ENCODE results near the gene HNRNPLL. TPM values are rescaled to one million over a fixed set of nuclear protein-coding genes. Genes with fewer than 3 reads are reported as not detected.
A peak's percentile ranks its signal among the peaks of the same experiment; 100 is the strongest.
"Not testable (repeated sequence)": the region's sequence is repeated elsewhere in the genome, so short reads cannot be mapped to it uniquely, and the experiment has no call there.

Gene HNRNPLL
- 65.7 and 67.7 TPM in 2 replicates for total RNA-seq

DNA sequence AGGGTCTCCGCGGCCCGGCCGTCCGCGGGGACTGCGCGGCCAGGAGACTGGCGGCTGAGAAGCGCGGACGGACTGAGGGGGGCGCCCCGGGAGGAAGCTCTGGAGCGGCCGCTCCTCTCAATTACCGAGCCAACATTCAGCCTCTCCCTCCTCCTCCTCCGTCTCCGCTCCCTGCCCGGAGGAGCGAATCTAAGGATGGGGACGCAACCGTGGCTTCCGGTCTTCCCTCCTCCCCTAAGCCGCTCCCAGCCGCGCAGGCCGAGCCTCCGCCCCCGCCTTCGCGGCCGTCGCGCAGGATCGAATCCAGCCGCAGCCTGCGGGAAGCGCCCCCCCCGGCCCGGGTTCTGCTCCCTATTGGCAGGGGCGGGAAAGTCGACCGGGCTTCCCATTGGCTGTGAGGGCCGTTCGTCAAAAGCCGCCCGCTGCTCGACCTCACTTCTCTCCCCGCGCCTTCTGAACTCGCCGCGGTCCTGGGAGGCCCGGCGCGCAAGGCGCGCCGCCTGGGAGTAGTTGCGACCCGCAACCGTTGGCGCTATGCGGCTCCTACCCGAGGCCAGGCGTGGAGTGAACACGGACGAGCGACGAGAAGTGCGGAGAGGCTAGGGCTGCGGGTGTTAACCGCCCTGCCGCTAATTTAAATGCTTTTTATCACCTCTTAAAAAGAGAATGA lies at the start of gene HNRNPLL:
TSS of gene HNRNPLL (minus strand) at position 197 of the 670 bp plus-strand sequence. CDS start 302 bp downstream, outside the sequence.
- peak; percentile 95 for DNase-seq (ENCODE audit: low spot score)
- Mint-ChIP-seq H3K9me3 (no peaks in the 10 kb centered on the region), H3K4me3 (ENCODE audit: low read depth) (peak within 1 kb of the TSS; percentile 90), H3K27ac (peak within 1 kb of the TSS; percentile 91), H3K36me3 (ENCODE audit: low read depth) (peaks cover 24% of the 10 kb centered on the region), H3K4me1 (ENCODE audit: low read depth) (peaks cover 59% of the 10 kb centered on the region), H3K27me3 (ENCODE audit: low read depth) (no peaks in the 10 kb centered on the region)
- intact Hi-C loops (cut with micrococcal nuclease), result loop anchor here (1.0 kb wide), 6 partner anchors 22 to 119 kb away; no protein-coding TSS in a partner anchor

DNA sequence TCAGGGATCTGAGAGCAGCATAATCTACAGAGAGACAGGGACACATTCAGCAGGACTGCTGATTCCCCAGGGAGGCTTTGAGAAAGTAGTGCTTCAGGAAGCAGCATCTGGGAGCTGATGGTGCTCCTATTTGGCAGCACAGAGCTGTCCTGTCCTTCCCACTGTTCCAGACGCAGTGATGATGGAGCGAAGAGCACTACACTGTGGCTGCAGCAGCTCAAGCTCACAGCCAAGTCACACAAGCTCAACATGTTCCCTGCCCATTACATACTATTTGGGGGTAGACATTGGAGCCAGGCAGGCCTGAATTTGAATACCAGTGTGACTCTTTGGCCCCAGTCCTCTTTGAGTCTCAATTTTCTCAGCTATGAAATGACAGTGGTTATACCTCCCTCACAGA lies 48.0 kb upstream of the HNRNPLL start:
- Mint-ChIP-seq H3K27ac (peak overlapping the region; percentile 85), H3K4me3 (ENCODE audit: low read depth) (no peak overlapping the region), H3K9me3 (peaks cover 19% of the 10 kb centered on the region), H3K27me3 (ENCODE audit: low read depth) (no peaks in the 10 kb centered on the region), H3K36me3 (ENCODE audit: low read depth) (peaks cover 19% of the 10 kb centered on the region), H3K4me1 (ENCODE audit: low read depth) (peaks cover 64% of the 10 kb centered on the region)
- no peak for DNase-seq (ENCODE audit: low spot score)
- intact Hi-C loops (cut with micrococcal nuclease), result loop anchor here (5.0 to 10.0 kb wide), 2 partner anchors 477 to 1066 kb away; no protein-coding TSS in a partner anchor

DNA sequence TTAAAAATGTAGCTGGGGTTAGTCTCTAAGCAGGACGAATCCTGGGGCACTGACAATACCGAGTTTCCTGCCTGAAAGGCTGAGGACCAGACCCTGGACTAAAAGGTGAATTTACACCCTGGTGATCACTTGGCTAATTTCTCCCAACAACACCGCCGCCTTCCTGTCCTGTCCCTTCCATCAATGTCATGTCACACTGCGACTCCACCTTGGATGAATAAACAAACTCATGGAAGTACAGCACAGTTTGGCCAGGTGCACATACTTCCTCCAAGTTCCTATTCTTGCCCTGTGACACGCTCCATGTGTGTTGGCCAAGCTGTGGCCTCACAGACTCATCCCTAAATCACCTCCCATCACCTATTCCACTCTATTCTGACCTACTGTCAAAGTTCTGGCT lies 47.3 kb upstream of the HNRNPLL start:
- DNase-seq (ENCODE audit: low spot score), result no peak
- Mint-ChIP-seq H3K4me1 (ENCODE audit: low read depth) (peaks cover 61% of the 10 kb centered on the region), H3K4me3 (ENCODE audit: low read depth) (no peak overlapping the region), H3K36me3 (ENCODE audit: low read depth) (peaks cover 19% of the 10 kb centered on the region), H3K9me3 (peaks cover 19% of the 10 kb centered on the region), H3K27me3 (ENCODE audit: low read depth) (no peaks in the 10 kb centered on the region), H3K27ac (peak overlapping the region; percentile 85)
- intact Hi-C loops (cut with micrococcal nuclease), result loop anchor here (5.0 to 10.0 kb wide), 2 partner anchors 477 to 1065 kb away; no protein-coding TSS in a partner anchor

DNA sequence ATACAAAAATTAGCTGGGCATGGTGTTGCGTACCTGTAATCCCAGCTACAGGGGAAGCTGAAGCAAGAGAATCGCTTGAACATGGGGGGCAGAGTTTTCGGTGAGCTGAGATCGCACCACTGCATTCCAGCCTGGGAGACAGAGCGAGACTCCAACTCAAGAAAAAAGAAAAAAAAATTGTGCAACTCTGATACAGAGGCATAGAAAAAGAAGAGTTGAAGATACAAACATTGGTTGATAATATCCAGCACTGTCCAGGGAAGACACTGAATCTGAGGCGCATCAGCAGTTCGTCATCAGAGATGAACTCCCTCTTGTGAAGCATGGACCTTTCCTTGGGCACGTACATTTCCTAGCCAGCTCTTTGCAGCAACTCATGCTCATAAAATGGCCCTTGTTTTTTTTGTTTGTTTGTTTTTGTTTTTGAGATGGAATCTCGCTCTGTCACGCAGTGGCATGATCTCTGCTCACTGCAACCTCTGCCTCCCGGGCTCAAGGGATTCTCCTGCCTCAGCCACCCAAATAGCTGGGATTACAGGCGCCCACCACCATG lies 46.5 kb upstream of the HNRNPLL start:
- H3K36me3 Mint-ChIP-seq (ENCODE audit: low read depth), result peaks cover 19% of the 10 kb centered on the region
- H3K4me1 Mint-ChIP-seq (ENCODE audit: low read depth), result peaks cover 58% of the 10 kb centered on the region
- intact Hi-C loops (cut with micrococcal nuclease), result no loop called here
- H3K27me3 Mint-ChIP-seq (ENCODE audit: low read depth), result no peaks in the 10 kb centered on the region
- H3K4me3 Mint-ChIP-seq (ENCODE audit: low read depth), result no peak overlapping the region
- no peak for DNase-seq (ENCODE audit: low spot score)
- H3K27ac Mint-ChIP-seq, result no peak overlapping the region
- peaks cover 19% of the 10 kb centered on the region for H3K9me3 Mint-ChIP-seq

DNA sequence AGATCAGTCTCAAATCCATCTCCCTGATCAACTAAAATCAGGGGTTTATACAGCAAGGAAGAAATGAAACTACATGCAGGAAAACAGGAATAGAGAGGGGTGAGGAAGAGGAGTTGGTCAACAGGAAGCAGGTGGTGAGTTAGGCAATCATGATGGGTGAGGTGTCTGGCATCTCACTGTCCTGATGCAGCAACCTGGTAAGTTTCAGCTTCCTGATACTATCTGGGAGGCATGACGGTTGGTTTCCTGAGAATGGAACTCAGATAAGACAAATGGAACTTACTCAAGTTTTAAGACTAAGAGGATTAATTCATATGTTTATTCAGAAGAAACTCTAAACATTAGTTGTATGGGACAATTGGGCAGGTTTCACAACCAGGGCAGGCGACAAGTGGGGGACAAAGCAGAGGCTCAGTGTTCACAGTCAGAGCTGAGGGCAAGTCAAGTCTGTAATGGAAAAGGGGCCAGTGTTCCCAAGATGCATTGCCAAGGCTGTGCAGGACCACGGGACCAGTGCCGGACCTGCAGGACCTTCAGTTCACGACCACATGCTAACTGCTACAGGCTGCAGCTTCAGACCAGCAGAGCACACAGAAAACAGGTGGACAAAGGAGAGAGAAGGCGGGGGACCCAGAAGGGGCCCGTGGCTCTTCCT lies 45.5 kb upstream of the HNRNPLL start:
- peak overlapping the region; percentile 73 for H3K27ac Mint-ChIP-seq
- intact Hi-C loops (cut with micrococcal nuclease), result no loop called here
- H3K27me3 Mint-ChIP-seq (ENCODE audit: low read depth), result no peaks in the 10 kb centered on the region
- H3K4me3 Mint-ChIP-seq (ENCODE audit: low read depth), result peak overlapping the region; percentile 7
- H3K36me3 Mint-ChIP-seq (ENCODE audit: low read depth), result peaks cover 23% of the 10 kb centered on the region
- no peak for DNase-seq (ENCODE audit: low spot score)
- H3K4me1 Mint-ChIP-seq (ENCODE audit: low read depth), result peaks cover 54% of the 10 kb centered on the region
- peaks cover 23% of the 10 kb centered on the region for H3K9me3 Mint-ChIP-seq

DNA sequence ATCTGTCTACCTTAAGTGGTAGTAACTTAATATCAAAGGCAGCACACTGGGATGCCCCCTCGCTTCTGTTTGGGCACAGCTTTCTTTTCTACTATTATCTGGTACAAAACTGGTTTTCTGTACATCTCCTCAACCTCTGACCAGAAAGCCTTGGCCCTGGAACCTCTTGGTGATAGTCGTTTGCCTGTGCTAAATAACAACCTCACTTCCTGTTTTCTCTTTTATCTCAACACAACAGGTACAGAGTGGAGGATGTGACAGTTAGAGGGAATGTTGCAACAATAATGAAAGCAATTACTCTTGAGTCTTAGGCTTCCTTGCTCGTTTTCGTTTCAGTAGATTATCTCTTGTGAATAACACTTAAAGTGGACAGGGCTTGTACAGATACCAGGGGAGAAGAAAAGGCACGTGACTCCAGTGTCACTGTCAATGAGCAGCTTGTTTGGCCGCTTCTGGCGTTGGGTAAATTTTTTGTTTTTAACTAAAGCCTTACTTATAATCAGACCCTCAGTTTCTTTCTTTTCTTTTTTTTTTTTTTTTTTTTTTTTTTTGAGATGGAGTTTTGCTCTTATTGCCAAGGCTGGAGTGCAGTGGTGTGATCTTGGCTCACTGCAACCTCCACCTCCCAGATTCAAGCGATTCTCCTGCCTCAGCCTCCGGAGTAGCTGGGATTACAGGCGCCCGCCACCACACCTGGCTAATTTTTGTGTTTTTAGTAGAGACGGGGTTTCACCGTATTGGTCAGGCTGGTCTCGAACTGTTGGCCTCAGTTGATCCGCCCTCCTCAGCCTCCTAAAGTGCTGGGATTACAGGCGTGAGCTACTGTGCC lies 41.2 kb upstream of the HNRNPLL start:
- H3K4me1 Mint-ChIP-seq (ENCODE audit: low read depth), result peaks cover 49% of the 10 kb centered on the region

DNA sequence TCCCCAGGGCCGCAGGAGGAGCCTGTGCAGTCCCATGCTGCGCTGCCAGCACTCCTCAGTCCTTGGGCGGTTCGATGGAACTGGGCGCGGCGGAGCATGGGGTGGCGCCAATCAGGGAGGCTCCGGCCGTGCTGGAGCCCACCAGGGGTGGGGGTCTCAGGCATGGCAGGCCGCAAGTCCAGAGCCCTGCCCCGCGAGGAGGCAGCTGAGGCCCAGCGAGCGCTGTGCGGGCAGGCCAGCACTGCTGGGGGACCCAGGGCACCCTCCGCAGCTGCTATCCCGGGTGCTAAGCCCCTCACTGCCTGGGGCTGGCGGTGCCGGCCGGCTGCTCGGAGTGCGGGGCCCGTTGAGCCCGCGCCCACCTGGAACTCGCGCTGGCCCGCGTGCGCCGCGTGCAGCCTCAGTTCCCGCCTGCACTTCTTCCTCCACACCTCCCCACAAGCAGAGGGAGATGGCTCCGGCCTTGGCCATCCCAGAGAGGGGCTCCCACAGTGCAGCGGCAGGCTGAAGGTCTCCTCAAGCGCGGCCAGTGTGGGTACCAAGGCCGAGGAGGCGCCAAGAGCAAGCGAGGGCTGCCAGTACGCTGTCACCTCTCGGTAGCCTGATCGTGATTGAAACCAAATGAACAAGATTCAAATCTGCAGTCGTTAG lies 40.4 kb upstream of the HNRNPLL start:
- Mint-ChIP-seq H3K27me3 (ENCODE audit: low read depth) (no peaks in the 10 kb centered on the region), H3K4me1 (ENCODE audit: low read depth) (peaks cover 48% of the 10 kb centered on the region), H3K4me3 (ENCODE audit: low read depth) (peak overlapping the region; percentile 61), H3K36me3 (ENCODE audit: low read depth) (peaks cover 15% of the 10 kb centered on the region), H3K9me3 (peaks cover 14% of the 10 kb centered on the region), H3K27ac (peak overlapping the region; percentile 97)
- no peak for DNase-seq (ENCODE audit: low spot score)
- intact Hi-C loops (cut with micrococcal nuclease), result loop anchor here (1.0 kb wide), 1 partner anchor 9 kb away; no protein-coding TSS in a partner anchor

More for the DNA sequence above, 41.2 kb upstream of the HNRNPLL start:
- DNase-seq (ENCODE audit: low spot score); H3K27me3 Mint-ChIP-seq (ENCODE audit: low read depth): not testable (repeated sequence)
- H3K9me3 Mint-ChIP-seq, result peaks cover 22% of the 10 kb centered on the region
- intact Hi-C loops (cut with micrococcal nuclease), result loop anchor here (1.0 kb wide), 1 partner anchor 8 kb away; no protein-coding TSS in a partner anchor
- H3K4me3 Mint-ChIP-seq (ENCODE audit: low read depth), result peak overlapping the region; percentile 61
- peaks cover 22% of the 10 kb centered on the region for H3K36me3 Mint-ChIP-seq (ENCODE audit: low read depth)
- peak overlapping the region; percentile 97 for H3K27ac Mint-ChIP-seq

DNA sequence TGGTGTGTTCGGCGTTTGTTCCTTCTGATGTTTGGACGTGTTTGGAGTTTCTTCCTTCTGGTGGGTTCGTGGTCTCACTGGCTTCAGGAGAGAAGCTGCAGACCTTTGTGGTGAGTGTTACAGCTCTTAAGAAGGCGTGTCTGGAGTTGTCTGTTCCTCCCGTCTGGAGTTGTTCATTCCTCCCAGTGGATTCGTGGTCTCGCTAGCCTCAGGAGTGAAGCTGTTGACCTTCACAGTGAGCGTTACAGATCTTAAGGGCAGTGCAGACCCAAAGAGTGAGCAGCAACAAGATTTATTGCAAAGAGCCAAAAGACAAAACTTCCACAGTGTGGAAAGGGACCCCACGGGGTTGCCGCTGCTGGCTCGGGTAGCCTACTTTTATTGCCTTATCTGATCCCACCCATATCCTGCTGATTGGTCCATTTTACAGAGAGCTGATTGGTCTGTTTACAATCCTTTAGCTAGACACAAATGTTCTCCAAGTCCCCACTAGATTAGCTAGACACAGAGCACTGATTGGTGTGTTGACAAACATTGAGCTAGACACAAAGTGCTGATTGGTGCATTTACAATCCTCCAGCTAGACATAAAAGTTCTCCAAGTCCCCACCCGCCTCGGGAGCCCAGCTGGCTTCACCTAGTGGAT lies 39.8 kb upstream of the HNRNPLL start:
- Mint-ChIP-seq H3K27ac (peak overlapping the region; percentile 68), H3K4me1 (ENCODE audit: low read depth) (peaks cover 45% of the 10 kb centered on the region)
- DNase-seq (ENCODE audit: low spot score); H3K27me3 Mint-ChIP-seq (ENCODE audit: low read depth); H3K36me3 Mint-ChIP-seq (ENCODE audit: low read depth); H3K9me3 Mint-ChIP-seq; H3K4me3 Mint-ChIP-seq (ENCODE audit: low read depth): not testable (repeated sequence)
- intact Hi-C loops (cut with micrococcal nuclease), result loop anchor here (1.0 kb wide), 1 partner anchor 10 kb away; no protein-coding TSS in a partner anchor

DNA sequence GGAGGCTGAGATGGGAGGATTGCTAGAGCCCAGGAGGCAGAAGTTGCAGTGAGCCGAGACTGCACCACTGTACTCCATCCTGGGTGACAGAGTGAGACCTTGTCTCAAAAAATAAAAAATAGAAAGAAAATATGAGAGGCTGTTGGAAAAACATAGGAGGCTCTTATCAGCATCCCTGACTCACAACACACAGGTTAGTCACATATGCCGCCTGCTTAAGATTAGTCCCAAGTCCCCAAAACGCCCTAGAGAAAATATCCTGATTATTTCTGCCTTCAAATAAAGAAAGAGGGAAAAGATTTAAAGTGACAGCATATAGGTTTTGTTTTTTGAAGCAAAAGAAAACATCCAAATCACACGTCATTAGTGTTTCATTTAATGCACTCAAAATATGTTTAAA lies 33.3 kb upstream of the HNRNPLL start:
- H3K4me1 Mint-ChIP-seq (ENCODE audit: low read depth), result peaks cover 49% of the 10 kb centered on the region
- no peaks in the 10 kb centered on the region for H3K27me3 Mint-ChIP-seq (ENCODE audit: low read depth)
- no peak for DNase-seq (ENCODE audit: low spot score)
- intact Hi-C loops (cut with micrococcal nuclease), result no loop called here
- H3K27ac Mint-ChIP-seq, result peak overlapping the region; percentile 48
- H3K9me3 Mint-ChIP-seq, result peaks cover 8% of the 10 kb centered on the region
- no peak overlapping the region for H3K4me3 Mint-ChIP-seq (ENCODE audit: low read depth)
- peaks cover 5% of the 10 kb centered on the region for H3K36me3 Mint-ChIP-seq (ENCODE audit: low read depth)

DNA sequence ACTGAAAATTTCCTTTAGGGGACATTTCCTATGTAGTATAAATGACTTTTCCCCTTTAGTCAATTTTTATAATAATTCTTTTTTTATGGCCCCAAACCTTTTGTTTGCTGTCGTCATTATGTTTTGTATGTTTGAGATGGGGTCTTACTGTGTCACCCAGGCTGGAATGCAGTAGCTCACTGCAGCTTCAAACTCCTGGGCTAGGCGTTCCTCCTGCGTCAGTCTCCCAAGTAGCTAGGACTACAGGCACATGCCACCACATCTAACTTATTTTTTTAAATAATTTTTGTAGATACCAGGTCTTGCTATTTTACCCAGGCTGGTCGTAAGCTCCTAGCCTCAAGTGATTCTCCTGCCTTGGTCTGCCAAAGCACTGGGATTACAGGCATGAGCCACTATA lies 32.4 kb upstream of the HNRNPLL start:
- intact Hi-C loops (cut with micrococcal nuclease), result loop anchor here (2.0 kb wide), 1 partner anchor 16 kb away; no protein-coding TSS in a partner anchor
- Mint-ChIP-seq H3K36me3 (ENCODE audit: low read depth) (peaks cover 7% of the 10 kb centered on the region), H3K27me3 (ENCODE audit: low read depth) (no peaks in the 10 kb centered on the region), H3K4me1 (ENCODE audit: low read depth) (peaks cover 51% of the 10 kb centered on the region), H3K4me3 (ENCODE audit: low read depth) (no peak overlapping the region), H3K9me3 (peaks cover 11% of the 10 kb centered on the region), H3K27ac (peak overlapping the region; percentile 48)
- no peak for DNase-seq (ENCODE audit: low spot score)

DNA sequence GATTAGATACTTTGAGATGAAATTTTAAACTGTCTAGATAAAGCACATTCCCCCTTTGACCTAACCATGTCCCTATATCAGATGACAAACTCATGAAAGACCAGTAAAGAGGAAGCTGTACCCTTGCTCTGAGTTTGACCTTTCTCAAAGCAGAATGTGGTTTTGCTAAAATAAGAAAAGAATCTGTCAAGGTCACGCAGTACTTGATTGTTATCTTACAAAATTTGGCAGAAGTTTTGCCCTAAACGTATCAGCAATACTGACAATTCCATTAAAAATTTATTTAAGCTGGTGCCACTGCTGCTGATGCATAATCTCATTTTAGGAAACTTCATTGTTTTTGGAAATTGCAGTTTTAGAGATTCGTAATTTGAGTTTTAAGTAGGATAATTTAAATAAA lies 32.0 kb upstream of the HNRNPLL start:
- Mint-ChIP-seq H3K27ac (peak overlapping the region; percentile 21), H3K4me1 (ENCODE audit: low read depth) (peaks cover 50% of the 10 kb centered on the region), H3K9me3 (peaks cover 16% of the 10 kb centered on the region), H3K36me3 (ENCODE audit: low read depth) (peaks cover 11% of the 10 kb centered on the region), H3K27me3 (ENCODE audit: low read depth) (no peaks in the 10 kb centered on the region), H3K4me3 (ENCODE audit: low read depth) (peak overlapping the region; percentile 8)
- no peak for DNase-seq (ENCODE audit: low spot score)
- intact Hi-C loops (cut with micrococcal nuclease), result loop anchor here (1.0 to 2.0 kb wide), 4 partner anchors 16 to 33 kb away; no protein-coding TSS in a partner anchor
